ENCODE data around the gene CLPSL1.
"Not testable (repeated sequence)": the region's sequence is repeated elsewhere in the genome, so short reads cannot be mapped to it uniquely, and the experiment has no call there.

CLPSL1 gene, protein sequence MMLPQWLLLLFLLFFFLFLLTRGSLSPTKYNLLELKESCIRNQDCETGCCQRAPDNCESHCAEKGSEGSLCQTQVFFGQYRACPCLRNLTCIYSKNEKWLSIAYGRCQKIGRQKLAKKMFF

GRCh38 chr6:35780719-35781118 is at the start of gene CLPSL1:
Gene CLPSL1, plus strand, starts transcription at chr6:35781019. Its CDS starts 92 bp downstream, at chr6:35781111.
- DNase-seq (ENCODE audit: low read depth, low spot score): no peak

- DNase-seq (ENCODE audit: low read depth, low spot score): peak; percentile 84
Measured at GRCh38 chr6:35731414-35731735, 49.4 kb upstream of the CLPSL1 start.

DNA sequence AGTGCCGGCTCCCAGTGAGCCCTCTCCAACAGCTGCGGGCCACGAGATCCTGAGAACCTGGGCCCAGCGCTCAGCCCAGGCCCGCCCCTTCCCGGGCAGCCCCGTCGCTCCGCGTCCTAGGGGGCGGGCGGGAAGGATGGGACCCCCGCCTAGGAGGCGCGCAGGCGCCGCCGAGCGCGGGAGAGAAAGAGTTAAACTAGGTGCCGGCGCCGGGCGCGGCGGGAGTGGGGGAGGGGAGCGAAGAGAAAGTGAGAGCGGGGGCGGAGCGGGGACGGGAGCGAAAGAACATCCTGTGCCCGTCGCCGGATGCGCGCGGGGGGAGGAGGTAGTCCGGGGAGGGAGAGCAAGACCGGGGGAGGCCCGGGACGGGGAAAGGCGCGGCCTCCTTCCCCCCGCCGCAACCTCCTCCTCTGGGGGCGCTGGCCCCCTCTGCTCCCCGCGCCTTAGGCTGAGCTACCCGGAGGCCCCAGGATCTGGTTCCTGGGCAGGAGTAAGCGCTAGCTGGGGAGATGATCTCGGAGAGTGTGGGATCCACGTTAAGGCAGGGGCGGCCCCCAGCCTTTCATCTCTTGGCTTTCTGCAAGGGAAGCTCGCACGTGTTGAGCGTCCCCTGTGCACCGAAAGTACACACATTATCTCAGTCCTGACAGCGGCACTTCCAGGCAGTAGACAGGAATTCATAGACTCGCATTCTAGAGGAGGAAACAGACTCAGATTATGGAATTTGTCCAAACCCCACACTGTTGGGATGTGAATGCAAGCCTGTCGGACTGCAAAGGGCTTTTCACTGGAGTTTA is 48.9 kb upstream of the CLPSL1 start:
- peak; percentile 93 for DNase-seq (ENCODE audit: low read depth, low spot score)

- DNase-seq (ENCODE audit: low read depth, low spot score): no peak
Measured at GRCh38 chr6:35733633-35734032, 47.2 kb upstream of the CLPSL1 start.

DNA sequence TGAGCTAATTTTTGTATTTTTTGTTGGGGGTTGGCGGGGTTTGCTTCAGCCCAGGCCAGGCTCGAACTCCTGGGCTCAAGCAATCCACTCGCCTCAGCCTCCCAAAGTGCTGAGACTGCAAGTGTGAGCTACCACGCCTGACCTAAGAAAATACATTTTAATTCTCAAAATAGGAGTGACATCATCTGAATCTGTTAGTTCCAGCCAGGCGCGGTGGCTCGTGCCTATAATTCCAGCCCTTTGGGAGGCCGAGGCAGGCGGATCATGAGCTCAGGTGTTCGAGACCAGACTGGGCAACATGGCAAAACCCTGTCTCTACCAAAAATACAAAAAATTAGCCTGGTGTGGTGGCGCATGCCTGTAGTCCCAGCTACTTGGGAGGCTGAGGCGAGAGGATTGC is 46.5 kb upstream of the CLPSL1 start:
- not testable (repeated sequence) for DNase-seq (ENCODE audit: low read depth, low spot score)

GRCh38 chr6:35735452-35735851 is 45.4 kb upstream of the CLPSL1 start:
- DNase-seq (ENCODE audit: low read depth, low spot score): no peak

GRCh38 chr6:35736253-35736894 is 44.4 kb upstream of the CLPSL1 start:
- DNase-seq (ENCODE audit: low read depth, low spot score): no peak

DNA sequence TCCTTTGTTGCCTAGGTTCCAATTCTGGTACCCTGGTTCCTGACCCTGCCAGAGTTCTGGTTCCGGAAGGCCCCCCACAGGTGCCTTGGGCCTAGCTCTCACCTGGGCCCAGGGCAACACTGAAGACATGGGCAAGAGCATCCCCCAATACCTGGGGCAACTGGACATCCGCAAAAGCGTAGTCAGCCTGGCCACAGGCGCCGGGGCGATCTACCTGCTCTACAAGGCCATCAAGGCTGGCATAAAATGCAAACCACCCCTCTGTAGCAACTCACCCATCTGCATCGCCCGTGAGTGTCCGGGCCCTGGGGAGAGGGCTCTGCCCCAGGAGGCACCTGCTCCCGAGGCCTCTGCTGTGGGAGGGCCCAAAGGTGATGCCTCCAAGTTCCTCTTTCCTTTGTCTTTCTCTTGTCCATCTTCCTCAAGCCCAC is 43.8 kb upstream of the CLPSL1 start, which contains the start of gene ARMC12:
TSS of gene ARMC12 (plus strand) at position 51 of the 431 bp plus-strand sequence. CDS start at position 128, 77 bp downstream.
- no peak for DNase-seq (ENCODE audit: low read depth, low spot score)

DNA sequence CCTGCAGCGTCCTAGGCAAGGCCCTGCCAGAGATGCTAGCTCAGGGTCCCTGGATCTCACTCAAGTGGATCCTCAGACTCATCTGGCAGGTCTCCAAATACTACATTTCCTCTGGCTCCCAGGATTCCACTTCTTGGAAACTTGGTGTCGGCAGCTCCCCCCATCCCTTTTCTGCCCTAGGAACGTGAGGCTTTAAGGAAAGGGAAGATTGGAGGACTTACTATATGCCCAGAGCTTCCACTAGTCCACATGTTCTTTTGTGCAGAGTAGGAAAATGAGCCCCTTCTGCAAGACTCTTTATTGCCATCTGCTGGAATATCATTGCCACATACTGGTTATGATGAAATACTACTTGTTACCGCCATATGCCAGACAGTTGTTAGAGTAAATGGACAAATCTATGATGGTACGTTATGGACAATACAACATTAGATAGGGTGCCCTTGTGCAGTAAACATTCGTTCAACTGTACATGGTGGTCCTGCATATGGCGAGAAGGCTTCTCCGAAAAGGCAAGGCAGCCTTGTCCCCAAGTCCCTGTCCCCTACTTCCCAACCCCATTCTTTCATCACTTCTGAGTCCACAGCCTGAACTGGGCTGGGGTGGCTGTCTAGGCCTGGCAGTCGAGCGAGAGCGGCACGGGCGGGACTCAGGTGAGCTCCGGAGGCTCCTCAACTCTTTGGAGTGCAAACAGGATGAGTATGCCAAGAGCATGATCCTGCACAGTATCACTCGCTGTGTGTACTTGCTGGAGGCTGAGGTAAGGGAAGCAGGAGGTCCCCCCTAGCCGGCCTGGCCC is 43.2 kb upstream of the CLPSL1 start:
- DNase-seq (ENCODE audit: low read depth, low spot score): no peak

DNA sequence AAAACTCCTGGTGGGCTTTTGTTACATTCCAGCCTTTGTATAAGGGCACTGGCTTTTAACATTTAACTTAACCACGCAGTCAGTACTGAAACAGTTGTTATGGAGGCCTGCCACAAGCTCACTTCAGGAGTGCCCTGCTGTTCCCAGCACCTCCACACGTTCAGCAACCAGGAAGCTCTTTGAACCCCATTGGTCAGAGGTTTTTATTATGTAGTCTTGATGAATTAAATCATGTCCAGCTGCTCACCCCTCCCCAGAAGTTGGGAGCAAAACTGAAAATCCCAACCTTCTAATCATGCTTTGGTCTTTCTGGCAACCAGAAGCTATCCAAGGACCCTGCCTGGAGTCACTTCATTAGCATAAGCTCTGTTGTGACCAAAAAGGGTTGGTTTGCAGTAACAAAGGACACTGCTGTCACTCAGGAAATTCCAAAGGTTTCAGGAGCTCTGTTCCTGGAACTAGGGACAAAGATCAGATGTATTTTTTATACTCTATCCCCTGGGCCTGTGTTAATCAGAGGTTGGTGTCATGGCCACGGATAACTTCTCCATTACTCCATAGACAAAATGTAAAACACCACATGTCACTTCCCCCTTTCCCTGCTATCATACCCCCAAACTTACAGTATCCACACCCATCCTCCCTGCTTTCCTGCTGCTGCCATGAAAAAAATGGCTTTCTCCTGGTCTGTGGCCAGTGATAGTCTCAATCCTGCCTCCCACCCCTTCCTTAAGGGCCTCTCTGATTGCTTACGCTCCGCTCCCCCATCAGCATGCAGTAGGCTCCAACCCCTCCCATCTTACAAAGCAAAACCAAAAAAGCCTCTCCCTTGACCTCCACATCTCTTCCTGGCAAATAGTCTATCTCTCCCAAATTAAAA is 40.9 kb upstream of the CLPSL1 start:
- no peak for DNase-seq (ENCODE audit: low read depth, low spot score)

DNA sequence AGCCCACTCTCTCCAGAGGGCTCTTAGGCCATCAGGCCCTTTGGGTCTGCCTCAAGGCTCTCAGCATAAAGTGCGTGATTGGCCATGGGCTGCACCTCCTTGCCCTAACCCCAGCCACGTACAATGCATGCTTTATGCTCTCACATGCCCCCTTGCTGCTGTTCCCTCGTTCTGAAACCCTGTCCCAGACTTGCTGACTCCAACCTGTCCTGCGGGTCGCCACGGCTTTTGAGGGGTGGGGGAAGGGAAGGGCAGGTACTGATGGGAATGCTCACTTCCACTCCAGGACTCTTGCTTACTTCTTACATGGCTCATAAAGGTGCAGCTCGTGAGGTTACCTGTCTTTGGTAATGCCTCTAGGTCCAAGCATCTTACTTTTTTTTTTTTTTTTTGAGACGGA is 38.0 kb upstream of the CLPSL1 start:
- no peak for DNase-seq (ENCODE audit: low read depth, low spot score)

GRCh38 chr6:35745509-35745908 is 35.3 kb upstream of the CLPSL1 start:
- DNase-seq (ENCODE audit: low read depth, low spot score): no peak

- no peak for DNase-seq (ENCODE audit: low read depth, low spot score)
Measured at GRCh38 chr6:35746516-35746915, 34.3 kb upstream of the CLPSL1 start.

DNA sequence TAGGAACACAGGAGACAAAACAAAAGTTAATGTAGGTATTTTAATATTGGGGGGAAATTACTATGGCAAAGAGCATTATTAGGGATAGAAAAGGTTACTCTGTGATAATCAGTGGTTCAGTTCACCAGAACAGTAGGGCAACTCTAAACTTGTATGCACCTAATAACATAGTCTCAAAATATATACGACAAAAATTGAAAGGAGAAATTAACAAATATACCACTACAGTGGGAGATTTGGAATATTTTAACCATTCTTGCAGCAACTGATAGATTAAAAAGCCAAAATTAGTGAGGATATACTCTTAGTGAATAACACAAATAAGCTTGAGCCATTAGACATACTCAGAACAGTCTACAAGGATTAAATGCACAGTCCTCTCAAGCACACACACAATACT is 32.9 kb upstream of the CLPSL1 start:
- DNase-seq (ENCODE audit: low read depth, low spot score): no peak

- no peak for DNase-seq (ENCODE audit: low read depth, low spot score)
Measured at GRCh38 chr6:35750557-35750956, 30.3 kb upstream of the CLPSL1 start.

DNA sequence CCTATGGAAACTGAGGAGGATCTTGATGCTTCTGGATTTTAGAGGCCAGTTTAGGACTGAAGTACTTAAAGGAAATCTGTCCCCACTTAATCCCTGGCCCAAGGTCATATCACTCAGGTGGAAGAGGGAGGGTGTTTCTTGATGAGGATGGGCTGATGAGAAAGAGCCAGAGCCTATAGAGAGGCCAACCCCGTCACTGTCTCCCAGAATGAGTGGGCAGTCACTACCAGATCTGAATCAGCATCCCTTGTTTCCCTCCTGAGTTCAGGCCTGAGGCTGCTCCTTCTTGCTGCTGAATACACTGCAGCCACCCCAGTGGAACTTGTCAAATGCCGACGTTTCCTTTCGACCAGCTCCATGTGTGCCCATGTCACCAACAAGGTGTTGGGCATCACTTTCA is 29.2 kb upstream of the CLPSL1 start:
- no peak for DNase-seq (ENCODE audit: low read depth, low spot score)

DNA sequence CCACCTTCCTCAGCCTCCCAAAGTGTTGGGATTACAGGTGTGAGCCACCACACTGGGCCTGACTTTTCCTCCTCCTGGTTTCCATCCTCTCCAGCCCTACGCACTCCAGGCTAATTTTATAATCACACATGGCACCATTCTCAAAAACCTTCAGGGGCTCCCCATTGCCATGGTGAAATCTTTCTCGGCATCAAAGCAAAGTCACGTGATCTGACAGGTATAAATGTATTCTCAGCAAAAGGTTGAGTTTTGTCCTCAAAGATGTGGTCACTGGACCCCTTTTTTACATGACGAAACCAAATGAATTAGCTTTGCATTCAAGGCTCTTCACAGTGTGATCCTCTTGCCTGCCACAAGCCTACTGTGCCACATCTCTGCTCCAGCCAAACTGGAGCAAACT is 28.5 kb upstream of the CLPSL1 start:
- no peak for DNase-seq (ENCODE audit: low read depth, low spot score)

DNA sequence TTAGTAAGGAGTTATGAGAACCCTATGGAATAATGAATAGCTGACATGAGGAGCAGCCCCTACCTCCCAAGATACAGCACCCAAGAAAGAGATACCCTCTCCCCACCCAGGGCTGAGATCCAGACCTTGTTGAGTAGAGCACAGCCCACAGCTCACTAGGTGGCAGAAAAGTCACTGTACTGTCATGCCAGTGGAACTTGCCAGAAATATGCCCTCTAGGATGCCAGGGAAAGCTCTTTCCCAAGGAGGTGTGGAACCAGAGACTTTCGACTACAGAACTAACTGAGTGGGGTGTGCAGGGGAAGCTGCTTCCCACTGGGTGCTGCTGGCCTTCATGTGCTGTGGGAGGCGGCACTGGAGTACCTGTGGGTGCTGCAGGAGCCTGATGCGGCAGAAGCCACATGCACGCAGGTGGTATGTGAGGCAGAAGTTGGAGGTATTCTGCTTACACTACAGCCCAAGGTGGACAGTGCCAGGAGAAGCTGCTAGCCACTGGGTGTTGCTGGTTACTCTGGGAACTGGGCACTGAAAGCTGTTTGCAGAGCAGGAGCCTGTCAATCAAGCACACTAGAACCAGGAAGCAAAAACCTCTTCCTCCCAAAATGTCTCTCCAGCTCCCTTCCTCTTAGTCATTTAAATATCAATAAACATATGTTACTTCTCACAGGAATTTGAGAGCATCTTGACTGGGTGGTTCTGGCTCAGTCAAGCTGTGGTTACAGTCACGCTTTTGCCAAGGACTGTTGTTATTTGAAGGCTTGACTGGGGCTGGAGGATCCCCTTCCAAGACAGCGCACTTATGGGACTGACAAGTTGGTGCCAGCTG is 26.2 kb upstream of the CLPSL1 start:
- DNase-seq (ENCODE audit: low read depth, low spot score): no peak

- DNase-seq (ENCODE audit: low read depth, low spot score): no peak
Measured at GRCh38 chr6:35755278-35755924, 25.4 kb upstream of the CLPSL1 start.

All from smooth muscle cell of the brain vasculature (primary cell).